ENCODE results near the gene PHC2.

Gene PHC2

DNA sequence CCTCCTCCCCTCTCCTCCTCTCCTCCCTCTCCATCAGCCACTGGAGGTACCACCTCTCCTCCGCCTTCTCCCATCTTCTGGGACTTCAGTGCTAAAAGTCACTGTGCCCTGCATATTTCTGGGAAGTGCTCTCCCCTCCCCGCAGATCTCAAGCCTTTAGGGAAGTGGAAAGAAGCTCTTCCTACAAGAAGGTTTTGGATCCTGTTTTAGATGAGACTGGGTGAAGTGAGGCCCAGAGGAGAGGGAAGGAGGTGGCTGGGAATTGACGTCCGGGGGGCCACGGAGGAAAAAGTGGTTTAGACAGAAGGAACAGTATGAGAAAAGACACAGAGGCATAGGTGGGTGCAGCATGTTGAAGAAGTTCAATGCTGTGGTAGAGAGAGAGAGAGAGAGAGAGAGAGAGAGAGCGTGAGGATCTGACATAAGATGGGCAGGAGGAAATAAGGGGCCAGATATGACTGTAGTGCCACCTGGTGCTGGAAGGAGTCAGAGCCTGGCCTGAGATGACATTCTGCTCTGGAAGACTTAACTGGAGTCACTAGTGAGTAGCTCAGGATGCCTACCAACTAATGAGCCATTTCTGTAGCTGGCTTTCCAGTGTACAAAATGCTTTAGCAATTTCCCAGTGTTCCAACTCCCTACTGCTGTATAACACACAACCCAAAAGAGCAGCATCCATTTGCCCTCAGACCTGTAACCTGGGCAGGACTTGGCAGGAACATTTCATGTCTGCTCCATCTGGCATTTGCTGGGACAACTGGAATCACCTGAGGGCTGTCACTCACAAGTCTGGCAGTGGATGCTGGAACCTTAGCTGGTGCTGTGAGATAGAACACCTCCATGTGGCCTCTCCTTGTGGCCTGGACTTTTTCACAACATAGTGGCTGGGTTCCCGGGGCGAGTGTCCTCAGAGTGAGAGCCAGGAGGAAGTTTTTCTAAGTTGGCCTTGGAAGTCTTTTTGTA is 24.9 kb upstream of the PHC2 start:
- DNase-seq (ENCODE audit: low read depth in 2 of 2), result peak in 1 of 2 experiments; percentile 10

- DNase-seq (ENCODE audit: low read depth in 2 of 2), result no peak
Measured at GRCh38 chr1:33454646-33455282, 23.9 kb upstream of the PHC2 start.

- no peak for DNase-seq (ENCODE audit: low read depth in 2 of 2)
Measured at GRCh38 chr1:33446590-33446989, 15.7 kb upstream of the PHC2 start.

DNA sequence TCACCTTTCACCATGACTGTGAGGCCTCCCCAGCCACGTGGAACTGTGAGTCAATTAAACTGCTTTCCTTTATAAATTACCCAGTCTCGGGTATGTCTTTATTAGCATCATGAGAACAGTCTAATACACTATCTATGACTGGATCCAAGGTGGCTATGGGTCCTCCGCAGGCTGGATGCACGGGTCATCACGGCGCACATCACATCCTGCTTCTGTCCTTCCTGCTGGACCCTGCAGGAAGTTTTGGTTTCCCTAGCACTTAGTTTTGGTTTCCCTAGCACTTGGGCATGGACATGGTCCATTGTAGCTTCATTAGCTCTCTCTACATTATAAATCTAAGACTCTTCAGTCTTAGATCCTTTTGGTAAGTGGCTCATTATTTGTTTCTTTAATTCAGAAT is 14.2 kb upstream of the PHC2 start:
- no peak for DNase-seq (ENCODE audit: low read depth in 2 of 2)

GRCh38 chr1:33443705-33444180 is 12.8 kb upstream of the PHC2 start:
- no peak for DNase-seq (ENCODE audit: low read depth in 2 of 2)

DNA sequence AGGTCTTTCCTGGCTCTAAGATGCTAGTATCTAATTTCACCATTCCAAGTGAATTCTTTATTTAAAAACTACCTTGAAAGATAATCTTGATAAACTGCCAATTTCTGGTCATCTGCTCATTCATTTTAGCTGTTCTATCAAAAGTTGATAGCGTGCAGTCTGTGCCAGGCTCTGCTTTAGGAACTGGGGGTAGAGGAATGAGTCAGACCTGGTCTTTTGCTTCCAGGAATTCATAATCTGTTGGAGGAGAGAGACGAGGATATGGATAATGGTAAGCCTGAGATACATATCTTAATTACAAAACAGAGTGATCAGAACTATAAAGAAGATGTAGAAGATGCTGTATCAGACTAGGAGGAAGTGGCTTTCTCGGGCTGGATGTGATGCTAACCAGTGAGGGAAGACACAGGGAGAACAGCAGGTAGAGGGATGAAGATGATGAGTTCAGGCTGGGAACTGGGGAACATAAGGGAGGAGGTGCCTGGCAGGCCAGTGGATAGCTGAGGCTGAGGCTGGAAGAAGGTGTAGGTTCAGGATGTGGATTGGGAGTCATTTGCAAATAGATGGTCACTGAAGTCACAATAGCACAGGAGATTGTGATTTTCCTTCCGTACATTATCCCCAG is 12.3 kb upstream of the PHC2 start:
- DNase-seq (ENCODE audit: low read depth in 2 of 2), result no peak

GRCh38 chr1:33442141-33442540 is 11.2 kb upstream of the PHC2 start:
- DNase-seq (ENCODE audit: low read depth in 2 of 2), result no peak

- no peak for DNase-seq (ENCODE audit: low read depth in 2 of 2)
Measured at GRCh38 chr1:33441088-33441745, 10.3 kb upstream of the PHC2 start.

DNA sequence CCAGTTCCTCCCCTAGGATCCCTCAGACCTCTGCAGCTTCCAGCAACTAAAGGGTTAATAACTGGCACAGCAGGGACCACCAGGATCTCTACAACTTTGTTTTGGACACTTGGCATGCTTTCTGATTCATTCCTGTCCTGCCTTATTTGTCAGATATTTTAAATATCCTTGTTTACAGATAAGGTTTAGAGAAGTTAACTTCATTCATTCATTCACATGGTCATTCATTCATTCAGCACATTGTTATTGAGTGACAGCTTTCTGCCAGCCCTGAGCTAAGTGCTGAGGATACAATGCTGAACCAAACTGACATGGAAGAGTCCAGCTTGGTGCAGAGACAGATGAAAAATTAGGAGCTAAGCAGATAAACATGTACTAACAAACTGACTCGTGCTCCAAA is 8.8 kb upstream of the PHC2 start:
- no peak for DNase-seq (ENCODE audit: low read depth in 2 of 2)

GRCh38 chr1:33438364-33439160 is 7.7 kb upstream of the PHC2 start:
- DNase-seq (ENCODE audit: low read depth in 2 of 2), result no peak

DNA sequence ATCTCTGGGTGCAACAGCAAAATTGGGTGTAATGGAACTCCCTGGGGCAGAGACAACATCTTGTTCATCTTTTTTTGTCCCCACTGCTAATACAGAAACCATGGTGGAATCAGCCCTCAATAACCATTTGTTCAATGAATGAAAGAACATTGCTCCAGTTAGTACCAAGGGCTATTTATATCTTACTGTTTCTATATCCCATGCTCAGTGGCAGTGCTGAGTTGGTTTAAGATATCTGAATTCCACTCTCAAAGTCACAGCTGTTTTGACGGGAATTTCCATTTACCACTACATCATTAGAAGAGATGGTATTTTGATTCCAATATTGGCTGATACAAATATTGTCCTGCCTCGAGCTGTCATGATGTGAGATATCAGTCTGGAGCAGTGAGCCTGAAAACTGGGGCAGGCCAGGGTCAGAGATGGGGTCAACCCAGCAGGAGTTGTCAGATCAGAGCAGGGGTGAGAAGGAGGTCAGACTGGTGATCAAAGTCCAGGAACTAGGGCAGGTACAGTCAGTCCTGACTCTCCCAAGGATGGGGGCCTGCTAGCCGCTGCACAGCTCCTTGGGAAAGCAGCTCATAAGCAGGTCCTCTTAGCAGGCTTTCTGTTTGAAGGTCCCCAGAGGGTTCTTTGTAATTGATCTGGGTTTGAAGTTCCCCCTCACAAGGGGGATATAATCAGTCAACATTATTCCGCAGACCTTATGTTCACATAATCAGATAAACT is 5.8 kb upstream of the PHC2 start:
- no peak for DNase-seq (ENCODE audit: low read depth in 2 of 2)

DNA sequence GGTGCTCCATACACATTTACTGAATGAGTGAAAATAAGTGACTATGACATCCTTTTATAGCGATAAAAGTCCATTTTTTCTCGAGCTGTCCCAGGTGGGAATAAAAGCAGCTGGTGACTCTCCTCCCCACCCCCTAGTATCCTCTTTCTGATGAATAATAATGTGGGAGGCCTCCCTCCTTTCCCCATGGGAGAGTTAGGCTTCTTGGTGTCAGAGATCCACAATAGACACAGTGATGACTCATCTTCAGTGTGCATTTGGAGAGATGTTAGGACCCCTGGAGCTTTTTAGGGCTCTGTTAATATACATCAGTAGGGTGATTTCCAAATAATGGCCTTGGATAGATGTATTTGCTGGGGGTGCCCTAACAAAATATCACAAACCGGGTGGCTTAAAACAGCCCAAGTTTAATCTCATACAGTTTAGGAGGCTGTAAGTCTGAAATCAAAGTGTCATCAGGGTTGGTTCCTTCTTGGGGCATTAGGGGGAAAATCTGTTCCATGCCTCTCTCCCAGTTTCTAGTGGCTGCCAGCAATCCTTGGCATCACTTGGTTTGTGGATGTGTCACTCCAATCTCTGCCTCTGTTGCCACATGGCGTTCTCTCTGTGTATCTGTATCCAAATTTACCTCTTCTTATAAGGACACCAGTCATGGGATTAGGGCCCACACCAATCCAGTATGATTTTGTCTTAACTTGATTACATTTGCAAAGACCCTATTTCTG is 4.4 kb upstream of the PHC2 start:
- no peak for DNase-seq (ENCODE audit: low read depth in 2 of 2)

- DNase-seq (ENCODE audit: low read depth in 2 of 2), result no peak
Measured at GRCh38 chr1:33434363-33434750, 3.5 kb upstream of the PHC2 start.

DNA sequence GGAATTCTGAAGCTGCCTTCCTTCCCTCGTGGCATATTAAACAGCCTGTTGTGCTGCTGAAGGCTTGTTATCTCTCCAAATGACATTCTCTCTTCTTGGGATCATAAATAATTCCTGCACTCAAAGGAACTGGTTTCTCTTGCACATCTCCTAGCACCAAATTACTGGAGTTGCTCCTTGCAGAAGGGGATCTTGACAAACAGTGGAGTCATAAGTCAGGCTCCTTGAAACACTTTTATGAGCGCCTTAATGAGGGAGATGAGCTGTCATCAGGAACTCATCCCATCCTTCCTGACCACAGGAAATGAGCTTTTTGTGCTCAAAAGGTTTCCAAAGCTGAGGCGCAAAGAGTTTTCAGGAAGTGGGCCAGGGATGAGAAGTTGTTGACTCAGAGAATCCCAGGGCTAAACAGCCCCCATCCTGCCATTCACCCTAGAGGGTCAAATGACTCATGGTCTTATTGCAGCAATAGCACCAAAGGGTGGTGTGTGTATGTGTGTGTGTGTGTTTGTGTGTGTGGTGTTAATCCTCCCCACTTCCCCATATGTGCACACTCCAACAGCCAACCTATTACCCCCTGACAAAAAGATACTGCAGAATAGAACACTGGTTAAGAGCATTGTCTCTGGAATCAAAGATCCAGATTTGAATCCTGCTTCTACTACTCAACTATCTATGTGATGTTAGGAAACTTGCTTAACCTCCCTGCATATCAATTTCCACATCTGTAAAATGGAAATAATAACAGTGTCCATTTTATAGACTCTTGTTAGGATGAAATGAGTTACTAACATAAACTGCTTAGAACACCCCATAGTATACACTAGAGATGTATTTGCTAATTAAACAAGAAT is 2.8 kb upstream of the PHC2 start:
- no peak for DNase-seq (ENCODE audit: low read depth in 2 of 2)

- no peak for DNase-seq (ENCODE audit: low read depth in 2 of 2)
Measured at GRCh38 chr1:33429856-33430691, 821 bp downstream of the PHC2 start.

DNA sequence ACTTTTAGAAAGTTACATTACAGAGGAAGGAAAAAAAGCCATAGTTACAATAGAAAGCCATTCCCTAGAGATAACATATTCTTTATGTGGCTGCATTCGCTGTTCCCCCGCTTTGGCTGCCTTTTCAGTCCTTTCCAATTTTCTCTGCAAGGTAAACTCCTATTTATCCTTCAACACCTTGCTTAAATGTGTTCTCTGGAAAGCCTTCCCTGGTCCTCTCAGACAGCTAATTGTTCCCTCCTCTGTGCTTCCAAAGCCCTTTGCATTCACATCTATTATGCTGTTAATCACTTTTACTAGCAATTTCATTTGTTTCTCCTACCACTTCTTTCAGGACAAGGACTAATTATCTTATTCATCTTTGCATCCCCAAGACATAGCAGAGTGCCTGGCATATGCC is 1.6 kb downstream of the PHC2 start:
- no peak for DNase-seq (ENCODE audit: low read depth in 2 of 2)

DNA sequence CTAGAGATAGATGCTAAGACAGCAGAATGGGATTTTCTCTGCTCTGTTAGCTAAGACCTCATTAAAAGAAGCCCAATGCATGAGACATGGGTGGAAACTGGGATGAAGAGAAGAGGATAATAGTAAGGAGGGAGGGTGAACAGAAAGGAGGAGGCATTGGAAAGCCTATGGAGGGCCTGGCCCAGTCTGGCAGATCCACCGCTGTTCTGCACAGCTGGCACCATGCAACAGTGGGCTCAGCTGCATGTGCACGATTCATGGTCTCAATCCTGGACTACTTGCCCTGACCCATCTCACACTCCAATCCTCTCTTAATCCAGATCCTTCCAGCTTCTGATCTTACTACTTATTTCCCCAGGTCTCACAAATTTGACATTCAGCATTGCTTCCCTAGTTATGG is 2.2 kb downstream of the PHC2 start:
- no peak for DNase-seq (ENCODE audit: low read depth in 2 of 2)

- DNase-seq (ENCODE audit: low read depth in 2 of 2), result no peak
Measured at GRCh38 chr1:33426916-33427315, 4.0 kb downstream of the PHC2 start.
